ENCODE measurements around the gene UBA52.

The UBA52 gene

GRCh38 chr19:18593367-18594095 lies 21.9 kb downstream of the UBA52 start:
- no peak for TF ChIP-seq CTCF (IDR thresholded peaks at IDR 0.05; ENCODE audit: control insufficient read depth, extremely low read depth, insufficient read depth)
- no peak overlapping the region for H3K4me3 ChIP-seq (ENCODE audit: low read depth, low read length)
- DNase-seq (ENCODE audit: low read depth): no peak

GRCh38 chr19:18594096-18594823 lies 22.6 kb downstream of the UBA52 start:
- TF ChIP-seq CTCF (IDR thresholded peaks at IDR 0.05; ENCODE audit: control insufficient read depth, extremely low read depth, insufficient read depth): peak; percentile 91

GRCh38 chr19:18594824-18595373 lies 23.2 kb downstream of the UBA52 start:
- DNase-seq (ENCODE audit: low read depth): no peak
- H3K4me3 ChIP-seq (ENCODE audit: low read depth, low read length): peak overlapping the region; percentile 40
- TF ChIP-seq CTCF (IDR thresholded peaks at IDR 0.05; ENCODE audit: control insufficient read depth, extremely low read depth, insufficient read depth): no peak

More at GRCh38 chr19:18594096-18594823, 22.6 kb downstream of the UBA52 start:
- peak; percentile 25 for DNase-seq (ENCODE audit: low read depth)
- peak overlapping the region; percentile 40 for H3K4me3 ChIP-seq (ENCODE audit: low read depth, low read length)

- TF ChIP-seq CTCF (IDR thresholded peaks at IDR 0.05; ENCODE audit: control insufficient read depth, extremely low read depth, insufficient read depth): no peak
- no peak for DNase-seq (ENCODE audit: low read depth)
- H3K4me3 ChIP-seq (ENCODE audit: low read depth, low read length): no peak overlapping the region
Observed at GRCh38 chr19:18595475-18595874, 23.8 kb downstream of the UBA52 start.

- no peak for TF ChIP-seq CTCF (IDR thresholded peaks at IDR 0.05; ENCODE audit: control insufficient read depth, extremely low read depth, insufficient read depth)
- no peak for DNase-seq (ENCODE audit: low read depth)
- no peak overlapping the region for H3K4me3 ChIP-seq (ENCODE audit: low read depth, low read length)
Observed at GRCh38 chr19:18596752-18597157, 25.1 kb downstream of the UBA52 start.

- no peak overlapping the region for H3K4me3 ChIP-seq (ENCODE audit: low read depth, low read length)
- TF ChIP-seq CTCF (IDR thresholded peaks at IDR 0.05; ENCODE audit: control insufficient read depth, extremely low read depth, insufficient read depth): no peak
- no peak for DNase-seq (ENCODE audit: low read depth)
Observed at GRCh38 chr19:18597809-18598660, 26.4 kb downstream of the UBA52 start.

Measured in LNCaP clone FGC (cell line).